ENCODE measurements around the gene RABL3. TPM values are rescaled to one million over a fixed set of nuclear protein-coding genes. Genes with fewer than 3 reads are reported as not detected.

RABL3 gene
- total and polyA plus RNA-seq, 2 of the 13 experiments (the other 11 are each of a cell fraction or from before 2014, with no cell fraction given) = 4.8 to 31.9 TPM

DNA sequence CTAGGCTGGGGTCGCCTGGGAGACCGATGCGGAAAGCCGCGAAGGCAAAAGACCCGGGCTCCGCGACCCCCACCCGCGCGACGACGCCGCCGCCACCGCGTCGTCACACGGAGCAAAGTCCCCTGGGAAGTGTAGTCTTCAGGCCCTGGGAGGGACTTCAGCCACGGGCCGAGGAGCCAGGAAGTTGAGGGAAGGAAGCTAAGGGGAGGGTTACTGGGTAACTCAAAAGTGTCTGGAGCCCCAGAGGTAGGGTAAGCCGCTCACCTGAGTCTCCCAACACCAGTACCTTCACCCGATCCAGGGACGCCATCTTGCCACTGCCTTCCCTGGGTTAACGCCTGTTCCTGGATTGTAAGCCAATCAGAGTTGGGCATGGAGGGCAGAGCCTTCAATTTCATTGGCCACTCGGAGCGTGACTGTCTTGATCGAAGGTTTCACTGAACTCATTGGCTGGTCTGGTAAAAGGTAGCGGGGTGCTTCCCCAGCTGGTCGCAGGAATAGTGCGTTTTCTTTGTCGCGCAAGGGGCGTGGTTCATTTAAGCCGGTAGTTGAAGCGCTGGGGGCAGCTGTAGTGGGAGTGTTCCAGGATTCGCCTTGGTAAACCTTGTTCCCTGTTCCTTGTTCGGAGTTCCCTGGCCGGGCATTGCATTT is at the start of gene RABL3, which contains the start of gene GTF2E1 (continued):
- TF ChIP-seq PRPF4 (IDR thresholded peaks at IDR 0.05; ENCODE audit: low read depth, low read length, poor library complexity, severe bottlenecking) = no peak
- TF ChIP-seq, protein P1, sequence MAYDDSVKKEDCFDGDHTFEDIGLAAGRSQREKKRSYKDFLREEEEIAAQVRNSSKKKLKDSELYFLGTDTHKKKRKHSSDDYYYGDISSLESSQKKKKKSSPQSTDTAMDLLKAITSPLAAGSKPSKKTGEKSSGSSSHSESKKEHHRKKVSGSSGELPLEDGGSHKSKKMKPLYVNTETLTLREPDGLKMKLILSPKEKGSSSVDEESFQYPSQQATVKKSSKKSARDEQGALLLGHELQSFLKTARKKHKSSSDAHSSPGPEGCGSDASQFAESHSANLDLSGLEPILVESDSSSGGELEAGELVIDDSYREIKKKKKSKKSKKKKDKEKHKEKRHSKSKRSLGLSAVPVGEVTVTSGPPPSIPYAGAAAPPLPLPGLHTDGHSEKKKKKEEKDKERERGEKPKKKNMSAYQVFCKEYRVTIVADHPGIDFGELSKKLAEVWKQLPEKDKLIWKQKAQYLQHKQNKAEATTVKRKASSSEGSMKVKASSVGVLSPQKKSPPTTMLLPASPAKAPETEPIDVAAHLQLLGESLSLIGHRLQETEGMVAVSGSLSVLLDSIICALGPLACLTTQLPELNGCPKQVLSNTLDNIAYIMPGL (CRISPR knock-in tag; IDR thresholded peaks at IDR 0.05; ENCODE audit: borderline replicate concordance in 1 of 2, low read depth in 1 of 2) = peak; percentile 37 to 47; a peak in 3 of 4 replicates
- TF ChIP-seq HOXA5 (CRISPR knock-in tag; IDR thresholded peaks at IDR 0.05) = 0 out of 2 replicates have a peak, but pooled peaks have one; percentile 35
- 0 out of 2 replicates have a peak, but pooled peaks have one; percentile 81 for TF ChIP-seq ZNF235 (CRISPR knock-in tag; IDR thresholded peaks at IDR 0.05; ENCODE audit: borderline replicate concordance)
- peak; percentile 94 for TF ChIP-seq NFYC (CRISPR knock-in tag; IDR thresholded peaks at IDR 0.05)
- no peak for TF ChIP-seq NFE2L1 (CRISPR knock-in tag; IDR thresholded peaks at IDR 0.05; ENCODE audit: borderline replicate concordance)
- no peak for TF ChIP-seq ZFP36L2 (CRISPR knock-in tag; IDR thresholded peaks at IDR 0.05)
- no peak for TF ChIP-seq ZNF598 (CRISPR knock-in tag; IDR thresholded peaks at IDR 0.05; ENCODE audit: borderline replicate concordance)
- peak; percentile 1; the same call in 1 of the 2 replicates for TF ChIP-seq ZNF160 (CRISPR knock-in tag; IDR thresholded peaks at IDR 0.05)
- no peak for TF ChIP-seq ZNF296 (CRISPR knock-in tag; conservative IDR thresholded peaks at IDR 0.05)
- TF ChIP-seq, protein P2, sequence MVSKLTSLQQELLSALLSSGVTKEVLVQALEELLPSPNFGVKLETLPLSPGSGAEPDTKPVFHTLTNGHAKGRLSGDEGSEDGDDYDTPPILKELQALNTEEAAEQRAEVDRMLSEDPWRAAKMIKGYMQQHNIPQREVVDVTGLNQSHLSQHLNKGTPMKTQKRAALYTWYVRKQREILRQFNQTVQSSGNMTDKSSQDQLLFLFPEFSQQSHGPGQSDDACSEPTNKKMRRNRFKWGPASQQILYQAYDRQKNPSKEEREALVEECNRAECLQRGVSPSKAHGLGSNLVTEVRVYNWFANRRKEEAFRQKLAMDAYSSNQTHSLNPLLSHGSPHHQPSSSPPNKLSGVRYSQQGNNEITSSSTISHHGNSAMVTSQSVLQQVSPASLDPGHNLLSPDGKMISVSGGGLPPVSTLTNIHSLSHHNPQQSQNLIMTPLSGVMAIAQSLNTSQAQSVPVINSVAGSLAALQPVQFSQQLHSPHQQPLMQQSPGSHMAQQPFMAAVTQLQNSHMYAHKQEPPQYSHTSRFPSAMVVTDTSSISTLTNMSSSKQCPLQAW (CRISPR knock-in tag; IDR thresholded peaks at IDR 0.05) = peak; percentile 61; the same call in 1 of the 2 replicates
- peak in 1 of 2 experiments; percentile 60; a peak in 1 of 4 replicates for TF ChIP-seq KLF16 (CRISPR knock-in tag; IDR thresholded peaks at IDR 0.05)
- TF ChIP-seq, protein P3, sequence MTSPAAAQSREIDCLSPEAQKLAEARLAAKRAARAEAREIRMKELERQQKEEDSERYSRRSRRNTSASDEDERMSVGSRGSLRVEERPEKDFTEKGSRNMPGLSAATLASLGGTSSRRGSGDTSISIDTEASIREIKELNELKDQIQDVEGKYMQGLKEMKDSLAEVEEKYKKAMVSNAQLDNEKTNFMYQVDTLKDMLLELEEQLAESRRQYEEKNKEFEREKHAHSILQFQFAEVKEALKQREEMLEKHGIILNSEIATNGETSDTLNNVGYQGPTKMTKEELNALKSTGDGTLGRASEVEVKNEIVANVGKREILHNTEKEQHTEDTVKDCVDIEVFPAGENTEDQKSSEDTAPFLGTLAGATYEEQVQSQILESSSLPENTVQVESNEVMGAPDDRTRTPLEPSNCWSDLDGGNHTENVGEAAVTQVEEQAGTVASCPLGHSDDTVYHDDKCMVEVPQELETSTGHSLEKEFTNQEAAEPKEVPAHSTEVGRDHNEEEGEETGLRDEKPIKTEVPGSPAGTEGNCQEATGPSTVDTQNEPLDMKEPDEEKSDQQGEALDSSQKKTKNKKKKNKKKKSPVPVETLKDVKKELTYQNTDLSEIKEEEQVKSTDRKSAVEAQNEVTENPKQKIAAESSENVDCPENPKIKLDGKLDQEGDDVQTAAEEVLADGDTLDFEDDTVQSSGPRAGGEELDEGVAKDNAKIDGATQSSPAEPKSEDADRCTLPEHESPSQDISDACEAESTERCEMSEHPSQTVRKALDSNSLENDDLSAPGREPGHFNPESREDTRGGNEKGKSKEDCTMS (CRISPR knock-in tag; conservative IDR thresholded peaks at IDR 0.05) = no peak
- peak; percentile 97 for TF ChIP-seq THAP11 (CRISPR knock-in tag; IDR thresholded peaks at IDR 0.05)
- no peak for TF ChIP-seq NFATC3 (CRISPR knock-in tag; IDR thresholded peaks at IDR 0.05)
- no peak for TF ChIP-seq ZNF549 (CRISPR knock-in tag; IDR thresholded peaks at IDR 0.05)
- TF ChIP-seq ELF4 (CRISPR knock-in tag; IDR thresholded peaks at IDR 0.05; ENCODE audit: borderline replicate concordance) = peak; percentile 94
- peak; percentile 31; the same call in 1 of the 2 replicates for TF ChIP-seq EHMT2 (IDR thresholded peaks at IDR 0.05; ENCODE audit: borderline replicate concordance, low read depth, low read length)
- no peak for TF ChIP-seq ZNF883 (CRISPR knock-in tag; IDR thresholded peaks at IDR 0.05; ENCODE audit: not compliant biosample characterization)
- no peak for TF ChIP-seq ATF7-NPFF (CRISPR knock-in tag; IDR thresholded peaks at IDR 0.05; ENCODE audit: low read depth)
- peak; percentile 37 for TF ChIP-seq PHF5A (CRISPR knock-in tag; IDR thresholded peaks at IDR 0.05; ENCODE audit: low read depth, unreplicated experiment)
- TF ChIP-seq NR2C2 (CRISPR knock-in tag; IDR thresholded peaks at IDR 0.05; ENCODE audit: borderline replicate concordance) = peak; percentile 86
- no peak for TF ChIP-seq ZSCAN21 (CRISPR knock-in tag; IDR thresholded peaks at IDR 0.05; ENCODE audit: borderline replicate concordance)
- no peak; the same call in 1 of the 2 replicates for TF ChIP-seq ZMYM3 (CRISPR knock-in tag; IDR thresholded peaks at IDR 0.05)

Measured in HepG2 (cell line).